ENCODE data around the gene PICK1. TPM values are rescaled to one million over a fixed set of nuclear protein-coding genes. Genes with fewer than 3 reads are reported as not detected.
A peak's percentile ranks its signal among the peaks of the same experiment; 100 is the strongest.

PICK1 gene
- total RNA-seq, 4 donors from 2014 or later, result 52.2 to 81.4 (median 57.5) TPM

DNA sequence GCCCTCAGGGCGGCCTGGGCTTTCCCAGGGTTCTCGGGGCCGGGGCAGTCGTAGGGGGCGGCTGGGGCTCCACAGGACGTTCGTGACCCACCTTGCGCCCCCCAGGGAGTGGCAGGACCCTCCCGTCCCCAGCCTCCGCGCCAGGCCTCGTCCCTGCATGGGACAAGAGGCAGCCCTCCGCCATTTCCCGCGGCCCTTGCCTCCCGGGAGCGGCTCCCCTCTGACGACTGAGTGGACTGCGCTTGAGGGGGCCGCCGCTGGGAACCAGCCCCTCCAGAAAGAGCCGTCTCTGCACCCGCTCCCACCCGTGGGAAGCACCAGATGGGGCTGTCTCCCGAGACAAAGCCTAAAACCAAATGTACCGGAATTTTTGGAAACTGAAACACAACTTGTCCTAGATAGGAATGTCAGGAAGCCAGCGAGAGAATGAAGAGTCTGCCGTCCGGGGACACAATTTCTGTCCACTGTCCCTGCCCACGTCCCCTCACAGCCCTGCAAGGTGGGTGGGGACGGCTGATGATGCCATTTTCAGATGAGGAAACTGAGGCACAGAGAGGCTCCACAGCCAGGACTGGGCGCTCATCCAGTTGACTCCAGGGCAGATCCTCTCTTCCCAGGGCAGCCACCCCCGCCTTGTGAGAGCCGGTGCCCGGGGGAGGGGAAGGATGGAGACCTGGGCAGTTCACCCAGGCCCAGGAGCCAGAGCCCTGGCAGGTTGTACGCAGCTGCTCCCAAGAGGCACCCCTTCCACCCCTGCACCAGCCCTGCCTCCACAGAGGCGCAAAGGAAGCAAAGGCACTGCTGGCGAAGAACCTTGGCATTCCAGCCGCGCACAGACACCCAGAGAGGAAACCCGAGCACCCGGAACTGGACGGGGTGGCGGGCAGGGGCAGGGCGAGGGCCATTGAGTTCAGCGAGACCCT lies 18.1 kb upstream of the PICK1 start:
- Histone ChIP-seq H3K27ac (peak overlapping the region; percentile 15 to 30 (median 17)), H3K9me3 (no peaks in the 10 kb centered on the region), H3K4me3 (replicated peaks in 1 of 3) (no peak overlapping the region), H3K36me3 (no peaks in the 10 kb centered on the region), H3K4me1 (peaks cover 7 to 17% of the 10 kb centered on the region in 2 donors), H3K27me3 (no peaks in the 10 kb centered on the region)
- 67 to 72% methylated on average over 34 to 44 of the region's 46 CpGs for WGBS, 2 donors
- TF ChIP-seq, protein P1, sequence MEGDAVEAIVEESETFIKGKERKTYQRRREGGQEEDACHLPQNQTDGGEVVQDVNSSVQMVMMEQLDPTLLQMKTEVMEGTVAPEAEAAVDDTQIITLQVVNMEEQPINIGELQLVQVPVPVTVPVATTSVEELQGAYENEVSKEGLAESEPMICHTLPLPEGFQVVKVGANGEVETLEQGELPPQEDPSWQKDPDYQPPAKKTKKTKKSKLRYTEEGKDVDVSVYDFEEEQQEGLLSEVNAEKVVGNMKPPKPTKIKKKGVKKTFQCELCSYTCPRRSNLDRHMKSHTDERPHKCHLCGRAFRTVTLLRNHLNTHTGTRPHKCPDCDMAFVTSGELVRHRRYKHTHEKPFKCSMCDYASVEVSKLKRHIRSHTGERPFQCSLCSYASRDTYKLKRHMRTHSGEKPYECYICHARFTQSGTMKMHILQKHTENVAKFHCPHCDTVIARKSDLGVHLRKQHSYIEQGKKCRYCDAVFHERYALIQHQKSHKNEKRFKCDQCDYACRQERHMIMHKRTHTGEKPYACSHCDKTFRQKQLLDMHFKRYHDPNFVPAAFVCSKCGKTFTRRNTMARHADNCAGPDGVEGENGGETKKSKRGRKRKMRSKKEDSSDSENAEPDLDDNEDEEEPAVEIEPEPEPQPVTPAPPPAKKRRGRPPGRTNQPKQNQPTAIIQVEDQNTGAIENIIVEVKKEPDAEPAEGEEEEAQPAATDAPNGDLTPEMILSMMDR (IDR thresholded peaks at IDR 0.05), result no peak
- TF ChIP-seq POLR2A (IDR thresholded peaks at IDR 0.05), result no peak
- intact Hi-C loops (cut with DNase I), result no loop called here
- DNase-seq, result peak; percentile 22 to 28

DNA sequence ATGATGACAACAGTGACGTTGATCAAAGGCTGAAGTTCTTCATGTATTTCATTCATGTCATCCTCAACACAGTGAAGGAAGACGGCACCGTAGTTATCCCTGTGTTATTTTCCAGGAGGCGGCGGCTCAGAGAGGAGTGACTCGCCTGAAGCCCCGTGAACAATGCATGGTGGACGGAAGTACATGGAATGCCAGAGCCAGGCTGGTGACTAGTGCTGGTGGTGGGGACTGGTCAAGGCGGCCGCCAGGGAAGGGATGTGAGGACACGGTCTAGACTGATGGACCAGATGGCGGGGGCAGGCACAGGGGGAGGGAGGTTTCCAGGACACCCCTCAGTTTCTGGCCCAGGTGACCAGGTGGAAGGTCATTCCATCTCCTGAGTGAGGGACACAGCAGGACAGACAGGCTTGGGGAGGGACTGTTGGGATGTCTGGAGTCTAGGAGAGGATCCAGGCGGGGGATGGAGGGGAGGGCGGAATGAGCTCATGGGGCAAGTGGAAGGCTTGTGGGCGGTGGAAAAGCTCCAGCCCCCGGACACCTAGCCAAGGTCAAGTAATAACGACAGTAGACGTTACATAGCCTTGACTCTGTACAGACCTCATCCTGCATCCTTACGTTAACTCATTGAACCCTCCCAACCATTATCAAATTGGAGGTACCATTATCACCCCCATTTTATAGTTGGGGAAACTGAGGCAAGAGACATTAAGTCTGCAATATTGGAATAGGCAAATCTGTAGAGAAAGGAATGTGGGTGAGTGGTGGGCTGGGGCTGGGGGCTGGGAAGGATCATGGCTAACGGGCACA lies 16.0 kb upstream of the PICK1 start:
- Histone ChIP-seq H3K9me3 (no peaks in the 10 kb centered on the region), H3K27me3 (no peaks in the 10 kb centered on the region), H3K4me3 (replicated peaks in 1 of 3) (no peak overlapping the region), H3K4me1 (peaks cover 0 to 7% of the 10 kb centered on the region in 2 donors), H3K27ac (no peak overlapping the region), H3K36me3 (no peaks in the 10 kb centered on the region)
- TF ChIP-seq POLR2A (IDR thresholded peaks at IDR 0.05), result no peak
- TF ChIP-seq, protein P1 (IDR thresholded peaks at IDR 0.05), result no peak
- no peak for DNase-seq
- intact Hi-C loops (cut with DNase I), result no loop called here
- 89 to 90% methylated on average over 20 of the region's 20 CpGs for WGBS, 2 donors

DNA sequence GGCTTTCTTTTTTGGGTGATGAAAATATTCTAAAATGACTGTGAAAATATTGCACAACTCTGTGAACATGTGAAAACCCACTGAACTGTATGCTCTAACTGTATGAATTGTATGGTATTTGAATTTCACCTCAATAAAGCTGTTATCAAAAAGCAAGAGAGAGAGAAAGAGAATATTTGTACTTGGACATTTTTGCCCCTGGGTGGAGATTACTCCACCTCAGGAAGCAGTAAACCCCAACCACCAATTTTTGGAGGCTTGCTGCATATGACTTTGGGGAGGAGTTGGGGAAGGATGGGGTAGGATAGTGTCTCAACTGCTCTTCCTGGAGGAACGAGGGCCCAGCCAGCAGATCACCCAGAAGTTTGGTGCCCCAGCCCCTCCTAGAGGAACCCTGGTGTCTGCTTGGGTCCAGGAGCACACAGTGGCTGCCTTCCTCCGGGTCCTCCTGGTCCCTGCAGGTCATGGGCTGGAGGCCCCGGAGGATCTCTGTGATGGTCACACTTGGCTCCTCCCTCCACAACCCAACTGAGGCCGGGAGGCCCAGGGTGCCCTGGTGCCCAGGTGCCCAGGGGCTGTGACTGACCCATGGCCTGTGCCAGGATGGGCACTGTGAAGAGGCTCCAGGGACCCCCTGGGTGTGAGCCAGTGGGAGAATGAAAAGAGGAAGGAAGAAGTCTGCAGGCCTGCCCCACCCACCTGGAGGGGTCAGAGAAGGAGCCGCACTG lies 15.3 kb upstream of the PICK1 start:
- Histone ChIP-seq H3K36me3 (no peaks in the 10 kb centered on the region), H3K4me3 (replicated peaks in 1 of 3) (no peak overlapping the region), H3K27me3 (no peaks in the 10 kb centered on the region), H3K27ac (no peak overlapping the region), H3K4me1 (peaks cover 0 to 7% of the 10 kb centered on the region in 2 donors), H3K9me3 (no peaks in the 10 kb centered on the region)
- intact Hi-C loops (cut with DNase I), result no loop called here
- TF ChIP-seq POLR2A (IDR thresholded peaks at IDR 0.05), result no peak
- whole genome bisulfite sequencing, 2 donors, result 72 to 81% methylated on average over 3 of the region's 5 CpGs
- DNase-seq, result no peak

DNA sequence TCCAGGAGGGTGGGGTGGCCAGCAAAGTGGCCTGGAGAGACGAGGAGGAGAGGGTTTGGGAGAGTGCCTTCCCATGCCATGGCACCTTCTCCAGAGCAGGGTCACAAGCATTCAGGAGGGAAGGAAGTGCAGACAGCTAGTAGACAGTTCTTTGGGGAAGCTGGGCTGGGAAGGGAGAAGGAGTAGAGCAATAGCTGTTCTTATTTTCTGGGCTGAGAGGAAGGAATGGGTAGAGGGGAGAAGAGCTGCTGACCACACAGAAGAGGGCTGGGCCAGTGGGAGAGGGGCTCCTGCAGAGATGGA lies 14.8 kb upstream of the PICK1 start:
- no peaks in the 10 kb centered on the region for H3K36me3 ChIP-seq
- no peak overlapping the region for H3K4me3 ChIP-seq (replicated peaks in 1 of 3)
- 81 to 82% methylated on average over 1 of the region's 1 CpG for WGBS, 2 donors
- DNase-seq, result no peak
- H3K27me3 ChIP-seq, result no peaks in the 10 kb centered on the region
- H3K9me3 ChIP-seq, result no peaks in the 10 kb centered on the region
- peaks cover 0 to 7% of the 10 kb centered on the region in 2 donors for H3K4me1 ChIP-seq
- intact Hi-C loops (cut with DNase I), result no loop called here
- TF ChIP-seq, protein P1 (IDR thresholded peaks at IDR 0.05), result no peak
- no peak for TF ChIP-seq POLR2A (IDR thresholded peaks at IDR 0.05)
- no peak overlapping the region for H3K27ac ChIP-seq

Measured in thyroid gland (tissue), 4 donors.